ENCODE data around the gene A3GALT2.
A peak's percentile ranks its signal among the peaks of the same experiment; 100 is the strongest.

The A3GALT2 gene

DNA sequence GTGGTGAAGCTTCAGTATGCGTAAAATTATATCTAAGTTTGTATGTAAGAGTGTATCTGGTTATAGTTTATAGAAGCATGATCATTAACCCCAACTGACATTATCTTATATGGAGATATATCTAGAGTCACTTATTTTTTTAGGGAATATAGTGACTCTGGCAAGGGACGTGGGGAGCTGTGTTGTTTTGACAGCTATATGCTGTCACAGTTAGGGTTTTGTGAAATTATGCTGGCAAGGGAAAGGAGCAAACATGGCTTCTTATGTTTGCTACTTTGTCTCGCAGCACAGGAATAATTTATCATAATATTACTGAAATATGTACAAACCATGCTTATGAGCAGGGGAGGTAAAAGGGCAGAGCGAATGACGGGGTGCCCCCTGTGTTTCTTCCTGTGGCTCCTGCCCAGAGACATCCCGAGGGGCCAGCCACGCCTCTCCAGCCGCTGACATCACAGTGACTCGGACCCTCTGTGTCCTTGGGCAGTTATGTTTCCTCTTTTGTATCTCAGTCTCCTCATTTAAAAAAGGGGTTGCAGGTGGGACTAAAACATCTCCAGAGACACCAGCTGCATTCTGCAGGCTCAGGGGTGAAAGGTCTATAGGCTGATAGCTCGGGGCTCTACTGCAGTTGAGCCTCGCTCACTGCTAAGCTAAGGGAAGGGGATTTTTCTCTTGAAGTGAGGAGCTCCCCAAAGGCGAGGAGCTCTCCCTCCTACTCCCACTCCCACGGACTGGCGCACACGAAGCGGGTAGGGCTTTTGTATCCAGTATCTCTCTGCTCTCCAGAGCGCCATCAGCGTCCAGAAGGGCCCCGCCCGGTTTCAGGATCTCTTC, 14.9 kb downstream of the A3GALT2 start:
- H3K27me3 Mint-ChIP-seq, result peaks cover 40% of the 10 kb centered on the region
- no peak overlapping the region for H3K27ac Mint-ChIP-seq
- peak overlapping the region; percentile 45 for H3K4me3 Mint-ChIP-seq
- H3K36me3 Mint-ChIP-seq (ENCODE audit: low read depth), result peaks cover 10% of the 10 kb centered on the region
- intact Hi-C loops (cut with micrococcal nuclease), result no loop called here
- H3K4me1 Mint-ChIP-seq (ENCODE audit: low read depth), result peaks cover 23% of the 10 kb centered on the region
- H3K9me3 Mint-ChIP-seq, result no peaks in the 10 kb centered on the region

- Mint-ChIP-seq H3K27me3 (peaks cover 38% of the 10 kb centered on the region), H3K4me3 (no peak overlapping the region), H3K36me3 (ENCODE audit: low read depth) (peaks cover 20% of the 10 kb centered on the region), H3K9me3 (no peaks in the 10 kb centered on the region), H3K27ac (no peak overlapping the region), H3K4me1 (ENCODE audit: low read depth) (peaks cover 22% of the 10 kb centered on the region)
- intact Hi-C loops (cut with micrococcal nuclease), result no loop called here
Measured at GRCh38 chr1:33305016-33305415, 15.9 kb downstream of the A3GALT2 start.

GRCh38 chr1:33302325-33302724, 18.6 kb downstream of the A3GALT2 start:
- H3K36me3 Mint-ChIP-seq (ENCODE audit: low read depth), result peaks cover 47% of the 10 kb centered on the region
- H3K27me3 Mint-ChIP-seq, result peaks cover 27% of the 10 kb centered on the region
- H3K4me3 Mint-ChIP-seq, result no peak overlapping the region
- no peaks in the 10 kb centered on the region for H3K9me3 Mint-ChIP-seq
- peaks cover 33% of the 10 kb centered on the region for H3K4me1 Mint-ChIP-seq (ENCODE audit: low read depth)
- no peak overlapping the region for H3K27ac Mint-ChIP-seq
- intact Hi-C loops (cut with micrococcal nuclease), result no loop called here

- no peaks in the 10 kb centered on the region for H3K9me3 Mint-ChIP-seq
- H3K4me1 Mint-ChIP-seq (ENCODE audit: low read depth), result peaks cover 28% of the 10 kb centered on the region
- H3K27ac Mint-ChIP-seq, result no peak overlapping the region
- H3K27me3 Mint-ChIP-seq, result peaks cover 19% of the 10 kb centered on the region
- peaks cover 56% of the 10 kb centered on the region for H3K36me3 Mint-ChIP-seq (ENCODE audit: low read depth)
- H3K4me3 Mint-ChIP-seq, result no peak overlapping the region
- intact Hi-C loops (cut with micrococcal nuclease), result no loop called here
Measured at GRCh38 chr1:33301273-33301984, 19.5 kb downstream of the A3GALT2 start.

GRCh38 chr1:33300673-33301072, 20.2 kb downstream of the A3GALT2 start:
- H3K36me3 Mint-ChIP-seq (ENCODE audit: low read depth), result peaks cover 64% of the 10 kb centered on the region
- no peak overlapping the region for H3K4me3 Mint-ChIP-seq
- no peaks in the 10 kb centered on the region for H3K9me3 Mint-ChIP-seq
- intact Hi-C loops (cut with micrococcal nuclease), result no loop called here
- peaks cover 21% of the 10 kb centered on the region for H3K4me1 Mint-ChIP-seq (ENCODE audit: low read depth)
- H3K27me3 Mint-ChIP-seq, result peaks cover 12% of the 10 kb centered on the region
- no peak overlapping the region for H3K27ac Mint-ChIP-seq

GRCh38 chr1:33299461-33300155, 21.3 kb downstream of the A3GALT2 start:
- H3K4me1 Mint-ChIP-seq (ENCODE audit: low read depth), result peaks cover 27% of the 10 kb centered on the region
- peaks cover 3% of the 10 kb centered on the region for H3K27me3 Mint-ChIP-seq
- intact Hi-C loops (cut with micrococcal nuclease), result loop anchor here (5.0 kb wide), 2 partner anchors 38 to 313 kb away; no protein-coding TSS in a partner anchor
- H3K27ac Mint-ChIP-seq, result no peak overlapping the region
- H3K9me3 Mint-ChIP-seq, result no peaks in the 10 kb centered on the region
- no peak overlapping the region for H3K4me3 Mint-ChIP-seq
- H3K36me3 Mint-ChIP-seq (ENCODE audit: low read depth), result peaks cover 74% of the 10 kb centered on the region

GRCh38 chr1:33298623-33299277, 22.1 kb downstream of the A3GALT2 start:
- no peaks in the 10 kb centered on the region for H3K9me3 Mint-ChIP-seq
- H3K36me3 Mint-ChIP-seq (ENCODE audit: low read depth), result peaks cover 83% of the 10 kb centered on the region
- H3K4me3 Mint-ChIP-seq, result no peak overlapping the region
- peaks cover 21% of the 10 kb centered on the region for H3K4me1 Mint-ChIP-seq (ENCODE audit: low read depth)
- no peak overlapping the region for H3K27ac Mint-ChIP-seq
- H3K27me3 Mint-ChIP-seq, result peaks cover 2% of the 10 kb centered on the region
- intact Hi-C loops (cut with micrococcal nuclease), result loop anchor here (5.0 kb wide), 2 partner anchors 39 to 314 kb away; no protein-coding TSS in a partner anchor

GRCh38 chr1:33297911-33298622, 22.8 kb downstream of the A3GALT2 start:
- Mint-ChIP-seq H3K36me3 (ENCODE audit: low read depth) (peaks cover 90% of the 10 kb centered on the region), H3K27ac (peak overlapping the region; percentile 67), H3K4me3 (no peak overlapping the region), H3K27me3 (no peaks in the 10 kb centered on the region), H3K4me1 (ENCODE audit: low read depth) (peaks cover 16% of the 10 kb centered on the region), H3K9me3 (no peaks in the 10 kb centered on the region)
- intact Hi-C loops (cut with micrococcal nuclease), result loop anchor here (5.0 kb wide), 2 partner anchors 39 to 314 kb away; no protein-coding TSS in a partner anchor

- intact Hi-C loops (cut with micrococcal nuclease), result loop anchor here (5.0 kb wide), 2 partner anchors 40 to 315 kb away; no protein-coding TSS in a partner anchor
Measured at GRCh38 chr1:33296824-33297223, 24.1 kb downstream of the A3GALT2 start.

GRCh38 chr1:33296082-33296458, 24.8 kb downstream of the A3GALT2 start:
- H3K4me3 Mint-ChIP-seq, result no peak overlapping the region
- no peak overlapping the region for H3K27ac Mint-ChIP-seq
- H3K4me1 Mint-ChIP-seq (ENCODE audit: low read depth), result peaks cover 16% of the 10 kb centered on the region
- H3K27me3 Mint-ChIP-seq, result no peaks in the 10 kb centered on the region
- intact Hi-C loops (cut with micrococcal nuclease), result loop anchor here (5.0 kb wide), 2 partner anchors 41 to 316 kb away; no protein-coding TSS in a partner anchor
- H3K9me3 Mint-ChIP-seq, result no peaks in the 10 kb centered on the region
- H3K36me3 Mint-ChIP-seq (ENCODE audit: low read depth), result peaks cover 89% of the 10 kb centered on the region

More at GRCh38 chr1:33296824-33297223, 24.1 kb downstream of the A3GALT2 start:
- Mint-ChIP-seq H3K4me3 (no peak overlapping the region), H3K27ac (no peak overlapping the region), H3K4me1 (ENCODE audit: low read depth) (peaks cover 16% of the 10 kb centered on the region), H3K9me3 (no peaks in the 10 kb centered on the region), H3K36me3 (ENCODE audit: low read depth) (peaks cover 97% of the 10 kb centered on the region), H3K27me3 (no peaks in the 10 kb centered on the region)

- peaks cover 84% of the 10 kb centered on the region for H3K36me3 Mint-ChIP-seq (ENCODE audit: low read depth)
- H3K27ac Mint-ChIP-seq, result no peak overlapping the region
Measured at GRCh38 chr1:33295450-33296081, 25.3 kb downstream of the A3GALT2 start.

DNA sequence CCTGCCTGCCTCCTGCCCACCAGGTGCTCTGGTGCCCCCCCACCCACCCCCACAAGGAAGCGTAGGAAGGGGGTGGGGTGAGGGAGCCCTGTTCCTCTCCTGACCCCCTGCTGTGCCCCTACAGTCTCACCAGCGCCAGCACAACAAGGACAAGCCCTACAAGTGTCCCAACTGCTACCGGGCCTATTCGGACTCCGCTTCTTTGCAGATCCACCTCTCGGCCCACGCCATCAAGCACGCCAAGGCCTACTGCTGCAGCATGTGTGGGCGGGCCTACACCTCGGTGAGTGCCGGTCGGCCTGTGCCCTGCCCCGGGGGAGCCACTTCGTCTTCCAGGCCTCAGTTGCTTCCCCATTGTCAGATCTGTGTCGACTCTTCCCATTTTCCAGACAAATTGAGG, 25.9 kb downstream of the A3GALT2 start:
- intact Hi-C loops (cut with micrococcal nuclease), result loop anchor here (1.0 to 5.0 kb wide), 4 partner anchors 42 to 317 kb away; no protein-coding TSS in a partner anchor
- peaks cover 81% of the 10 kb centered on the region for H3K36me3 Mint-ChIP-seq (ENCODE audit: low read depth)
- no peak overlapping the region for H3K4me3 Mint-ChIP-seq
- H3K9me3 Mint-ChIP-seq, result no peaks in the 10 kb centered on the region
- H3K27ac Mint-ChIP-seq, result no peak overlapping the region
- H3K27me3 Mint-ChIP-seq, result no peaks in the 10 kb centered on the region
- H3K4me1 Mint-ChIP-seq (ENCODE audit: low read depth), result peaks cover 16% of the 10 kb centered on the region

More at GRCh38 chr1:33295450-33296081, 25.3 kb downstream of the A3GALT2 start:
- Mint-ChIP-seq H3K4me1 (ENCODE audit: low read depth) (peaks cover 16% of the 10 kb centered on the region), H3K4me3 (no peak overlapping the region), H3K27me3 (no peaks in the 10 kb centered on the region), H3K9me3 (no peaks in the 10 kb centered on the region)
- intact Hi-C loops (cut with micrococcal nuclease), result loop anchor here (1.0 to 5.0 kb wide), 4 partner anchors 42 to 317 kb away; no protein-coding TSS in a partner anchor

Data from dendritic cell treated with granulocyte-macrophage colony-stimulating factor and Interleukin-4, amounts not matched to agents 40 ng/mL and 50 ng/mL, for 4 days (primary cell).